Ascending aorta (tissue), 2 donors: ENCODE results near the gene CSF1R. TPM values are rescaled to one million over a fixed set of nuclear protein-coding genes. Genes with fewer than 3 reads are reported as not detected.

Experiments used
- DNase-seq, 2 donors: peaks; one replicate each; pipeline ENCODE4 v3.0.0-alpha.2; 2019; ENCODE audit warnings: low spot score in 2 of 2
- H3K27ac ChIP-seq, 2 donors: fragments of 200-600 bp; sonication (generic); one replicate each; pipeline ENCODE4 v1.5.1; 2016 to 2017; ENCODE audit warnings: mild to moderate bottlenecking in 1 of 2
- H3K27me3 ChIP-seq: fragments of 200-600 bp; sonication (generic); one replicate; pipeline ENCODE4 v1.5.1; 2017
- H3K36me3 ChIP-seq, 2 donors: fragments of 200-600 bp; sonication (generic); one replicate each; pipeline ENCODE4 v1.5.1; 2016
- H3K4me1 ChIP-seq, 2 donors: fragments of 200-600 bp; sonication (generic); one replicate each; pipeline ENCODE4 v1.5.1; 2016 to 2017; ENCODE audit warnings: mild to moderate bottlenecking in 1 of 2
- H3K4me3 ChIP-seq, 2 donors: fragments of 200-600 bp; sonication (generic); one replicate each; pipeline ENCODE4 v1.5.1; 2016 to 2017; ENCODE audit warnings: mild to moderate bottlenecking in 1 of 2
- H3K9me3 ChIP-seq, 2 donors: fragments of 200-600 bp; sonication (generic); one replicate each; pipeline ENCODE4 v1.5.1; 2016
- intact Hi-C: fragments of 100-400 bp; cut with DNase I; formaldehyde crosslinking; loops from one replicate; pipeline ENCODE4 v1.15.1; 2023
- total RNA-seq: library from RNA; depleted of rRNA; stranded (reverse); fragments of >200 nt; gene quantifications from one replicate; pipeline ENCODE4 v1.1.0, GENCODE V29; 2016
- TF ChIP-seq, protein P1 (sequence below), 3 experiments: fragments of 200-600 bp in 2 of 3; fragments of 450-650 bp in 1 of 3; sonication (generic) in 2 of 3; IDR thresholded peaks; one replicate each; pipeline ENCODE4 v1.5.1; 2016 to 2019; ENCODE audit warnings: antibody characterized with exemption in 3 of 3, mild to moderate bottlenecking in 1 of 3, moderate library complexity in 1 of 3

Gene CSF1R
- total RNA-seq, 1 donor from 2014 or later = 70.9 TPM

DNA sequence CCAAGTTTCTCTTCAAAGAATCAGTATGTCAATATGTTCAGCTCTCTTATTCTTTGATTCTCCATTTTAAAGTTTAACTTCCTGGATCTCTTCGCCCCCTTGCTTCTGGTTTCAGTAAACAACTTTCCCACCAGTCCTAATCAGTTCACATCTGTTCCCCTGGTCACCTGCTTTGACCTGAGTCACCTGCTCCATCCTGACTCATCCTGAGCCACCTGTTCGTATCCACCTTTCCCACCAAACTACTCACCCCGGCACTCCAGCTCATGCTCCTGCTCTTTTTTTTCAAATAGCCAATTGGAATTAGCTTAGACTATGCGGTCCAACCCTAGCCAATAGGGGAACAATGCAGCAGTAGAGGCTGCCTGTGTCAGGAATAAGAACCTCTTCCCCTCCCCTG lies 23.6 kb upstream of the CSF1R start:
- TF ChIP-seq, protein P1, sequence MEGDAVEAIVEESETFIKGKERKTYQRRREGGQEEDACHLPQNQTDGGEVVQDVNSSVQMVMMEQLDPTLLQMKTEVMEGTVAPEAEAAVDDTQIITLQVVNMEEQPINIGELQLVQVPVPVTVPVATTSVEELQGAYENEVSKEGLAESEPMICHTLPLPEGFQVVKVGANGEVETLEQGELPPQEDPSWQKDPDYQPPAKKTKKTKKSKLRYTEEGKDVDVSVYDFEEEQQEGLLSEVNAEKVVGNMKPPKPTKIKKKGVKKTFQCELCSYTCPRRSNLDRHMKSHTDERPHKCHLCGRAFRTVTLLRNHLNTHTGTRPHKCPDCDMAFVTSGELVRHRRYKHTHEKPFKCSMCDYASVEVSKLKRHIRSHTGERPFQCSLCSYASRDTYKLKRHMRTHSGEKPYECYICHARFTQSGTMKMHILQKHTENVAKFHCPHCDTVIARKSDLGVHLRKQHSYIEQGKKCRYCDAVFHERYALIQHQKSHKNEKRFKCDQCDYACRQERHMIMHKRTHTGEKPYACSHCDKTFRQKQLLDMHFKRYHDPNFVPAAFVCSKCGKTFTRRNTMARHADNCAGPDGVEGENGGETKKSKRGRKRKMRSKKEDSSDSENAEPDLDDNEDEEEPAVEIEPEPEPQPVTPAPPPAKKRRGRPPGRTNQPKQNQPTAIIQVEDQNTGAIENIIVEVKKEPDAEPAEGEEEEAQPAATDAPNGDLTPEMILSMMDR (IDR thresholded peaks at IDR 0.05) = no peak
- Histone ChIP-seq H3K4me3 (no peak overlapping the region), H3K27ac (no peak overlapping the region), H3K27me3 (no peaks in the 10 kb centered on the region), H3K4me1 (peaks cover 9 to 11% of the 10 kb centered on the region in 2 donors), H3K36me3 (peaks cover 5 to 12% of the 10 kb centered on the region in 2 donors), H3K9me3 (no peaks in the 10 kb centered on the region)
- intact Hi-C loops = loop anchor here (5.0 to 10.0 kb wide), 2 partner anchors 108 to 275 kb away; partner anchors contain the start of genes HMGXB3 and TIGD6
- no peak for DNase-seq

DNA sequence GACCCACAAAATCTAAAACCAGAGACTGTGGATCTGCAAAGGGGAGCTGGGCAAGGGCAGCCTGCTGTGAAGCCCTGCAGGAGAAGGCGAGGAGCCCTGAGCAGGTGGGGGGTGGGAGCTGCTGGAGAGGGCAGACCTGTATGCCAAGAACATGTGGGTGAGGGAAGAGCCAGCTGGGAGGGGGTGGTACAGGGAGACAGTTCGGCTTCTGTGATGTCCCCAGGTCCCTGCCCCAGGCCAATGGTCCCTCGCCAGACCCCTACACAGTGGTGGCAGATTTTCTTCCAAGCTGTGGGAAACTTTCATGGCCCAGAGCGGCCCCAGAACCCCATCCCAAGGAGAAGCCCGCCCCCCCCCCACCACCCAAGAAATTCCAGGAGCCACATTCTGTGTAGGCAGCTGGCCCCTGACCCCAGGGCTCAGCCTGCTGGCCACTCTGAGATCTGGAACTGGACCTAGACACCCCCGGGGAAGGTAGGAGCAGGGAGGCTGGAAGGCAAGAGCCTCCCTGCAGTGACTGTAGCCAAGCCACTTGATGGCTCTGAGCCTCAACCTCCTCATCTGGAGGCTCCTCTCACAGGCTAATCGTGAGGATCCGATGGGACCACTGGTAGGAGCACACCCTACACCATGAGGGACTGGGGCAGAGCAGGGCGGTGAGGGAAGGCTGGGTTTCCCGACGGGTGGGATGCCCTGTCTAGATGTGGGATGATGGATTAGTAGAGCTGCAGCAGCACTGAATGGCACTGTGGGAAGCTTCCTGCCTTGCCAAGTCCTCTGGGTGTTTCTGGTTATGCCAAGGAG lies 22.6 kb upstream of the CSF1R start:
- Histone ChIP-seq H3K4me1 (peaks cover 9 to 11% of the 10 kb centered on the region in 2 donors), H3K36me3 (peaks cover 0 to 2% of the 10 kb centered on the region in 2 donors), H3K4me3 (no peak overlapping the region), H3K9me3 (no peaks in the 10 kb centered on the region), H3K27ac (no peak overlapping the region), H3K27me3 (no peaks in the 10 kb centered on the region)
- TF ChIP-seq, protein P1 (IDR thresholded peaks at IDR 0.05) = no peak
- no peak for DNase-seq
- intact Hi-C loops = no loop called here

DNA sequence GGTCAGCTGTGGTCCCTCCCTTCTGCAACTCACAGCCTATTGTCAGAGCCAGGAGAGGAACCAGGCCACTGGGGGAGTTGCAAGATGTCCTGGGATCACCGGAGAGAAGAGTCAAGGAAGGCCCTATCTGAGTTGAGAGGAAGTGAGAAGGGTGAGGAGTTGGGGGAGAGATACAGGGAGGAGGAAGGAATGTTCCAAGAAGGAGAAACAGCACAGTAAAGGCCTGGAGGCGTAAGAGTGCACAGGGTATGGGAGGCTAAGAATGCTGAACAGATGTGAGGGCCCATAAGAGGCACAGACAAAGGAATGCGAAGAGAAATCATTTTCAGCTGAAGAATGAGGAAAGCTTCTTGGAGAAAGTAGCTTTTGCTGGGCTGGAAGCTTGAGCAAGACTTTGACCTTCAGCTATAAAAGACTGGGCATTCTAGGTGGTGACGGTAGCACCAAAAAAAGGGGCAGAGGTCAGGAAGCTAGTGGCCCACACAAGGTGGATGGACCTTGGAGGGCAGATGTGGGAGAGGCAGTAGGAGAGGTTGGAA lies 21.6 kb upstream of the CSF1R start:
- no peak for DNase-seq
- Histone ChIP-seq H3K9me3 (no peaks in the 10 kb centered on the region), H3K27me3 (no peaks in the 10 kb centered on the region), H3K27ac (no peak overlapping the region), H3K4me1 (peaks cover 3 to 4% of the 10 kb centered on the region in 2 donors), H3K36me3 (no peaks in the 10 kb centered on the region), H3K4me3 (no peak overlapping the region)
- TF ChIP-seq, protein P1 (IDR thresholded peaks at IDR 0.05) = no peak
- intact Hi-C loops = no loop called here

DNA sequence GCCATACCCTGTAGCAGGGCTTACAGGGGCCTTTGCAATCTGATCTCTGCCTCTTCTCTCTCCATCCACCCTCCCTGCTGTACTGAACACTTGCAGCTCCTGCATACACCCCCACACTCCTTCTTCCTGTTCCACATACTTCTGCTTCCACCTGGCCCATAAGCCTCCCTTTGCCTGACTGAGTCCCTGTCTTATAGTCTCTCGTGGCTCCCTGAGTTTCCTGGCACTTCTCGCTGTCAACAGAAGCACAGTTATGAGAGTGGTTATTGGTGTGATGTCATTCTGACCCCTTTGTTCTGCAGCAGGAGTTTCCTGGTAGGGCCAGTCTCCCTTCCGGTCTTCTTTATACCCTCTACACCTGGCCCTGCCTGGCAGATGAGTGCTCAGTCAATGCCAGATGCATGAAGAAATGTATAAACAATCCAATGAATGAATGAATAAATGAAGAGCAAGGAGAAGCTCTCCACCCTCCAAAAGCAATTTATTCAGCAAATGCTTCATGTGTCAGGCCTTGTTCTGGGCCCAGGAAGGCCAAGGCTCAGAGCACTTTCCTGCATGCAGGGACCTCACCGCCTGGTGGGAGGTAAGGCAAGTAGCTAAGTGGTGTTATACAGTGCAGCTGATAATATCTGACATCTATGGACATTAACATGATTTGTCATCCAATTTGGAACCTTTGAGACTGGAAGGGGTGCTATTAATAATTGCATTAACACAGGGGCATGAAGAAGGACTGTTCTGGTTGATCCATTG lies 20.5 kb upstream of the CSF1R start:
- Histone ChIP-seq H3K27ac (no peak overlapping the region), H3K36me3 (no peaks in the 10 kb centered on the region), H3K4me1 (no peaks in the 10 kb centered on the region), H3K4me3 (no peak overlapping the region), H3K27me3 (no peaks in the 10 kb centered on the region), H3K9me3 (no peaks in the 10 kb centered on the region)
- intact Hi-C loops = no loop called here
- TF ChIP-seq, protein P1 (IDR thresholded peaks at IDR 0.05) = no peak
- no peak for DNase-seq

DNA sequence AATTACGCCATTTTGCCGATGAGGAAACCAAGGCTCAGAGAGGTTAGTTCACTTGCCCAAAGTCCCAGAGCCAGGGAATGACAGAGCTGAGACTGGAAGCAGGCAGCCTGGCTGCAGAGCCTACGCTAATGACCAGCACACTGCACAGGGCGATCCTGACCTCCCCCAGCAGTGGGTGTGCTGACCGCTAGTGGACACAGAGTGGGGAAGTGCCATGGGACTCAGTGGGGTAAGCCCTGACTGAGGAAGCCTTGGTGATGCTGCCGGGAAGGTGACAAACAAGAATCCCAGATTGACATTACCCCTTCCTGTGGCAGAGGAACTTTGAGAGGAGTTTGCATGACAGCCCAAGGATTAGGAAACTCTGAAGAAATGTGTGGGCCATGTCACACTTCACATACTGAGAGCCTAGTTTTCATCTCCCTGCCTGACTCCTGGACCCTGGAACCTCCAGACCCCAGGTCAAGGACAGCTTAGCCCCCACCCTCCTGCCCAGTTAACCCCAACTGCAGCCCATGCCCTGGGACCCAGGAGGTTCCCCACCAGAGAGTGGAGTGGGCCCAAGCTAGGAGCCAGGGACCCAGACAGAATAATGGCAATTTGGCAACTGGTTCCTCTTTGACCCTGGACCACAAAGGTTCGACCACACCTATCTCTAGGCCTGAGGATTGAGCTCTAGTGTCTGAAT lies 19.7 kb upstream of the CSF1R start:
- intact Hi-C loops = no loop called here
- Histone ChIP-seq H3K4me1 (no peaks in the 10 kb centered on the region), H3K36me3 (no peaks in the 10 kb centered on the region), H3K4me3 (no peak overlapping the region), H3K27me3 (no peaks in the 10 kb centered on the region), H3K9me3 (no peaks in the 10 kb centered on the region), H3K27ac (no peak overlapping the region)
- TF ChIP-seq, protein P1 (IDR thresholded peaks at IDR 0.05) = no peak
- DNase-seq = no peak
